ENCODE results near the gene EEPD1. TPM values are rescaled to one million over a fixed set of nuclear protein-coding genes. Genes with fewer than 3 reads are reported as not detected.

The EEPD1 gene
- total and polyA plus RNA-seq, 2 donors (not counting 3 experiments of a cell fraction or from before 2014, with no cell fraction given): 0.40 to 0.42 TPM

GRCh38 chr7:36224934-36225858, 72.1 kb downstream of the EEPD1 start:
- ChIA-PET POLR2A (no interaction called here), CTCF (interaction anchor here (1.3 kb wide), 1 partner anchor 249 kb away, joined by 3 read pairs; no protein-coding TSS in a partner anchor)
- no peaks in the 10 kb centered on the region for H3K9me1 ChIP-seq (replicated peaks; ENCODE audit: control insufficient read depth, extremely low read depth, insufficient read depth, low read length)
- no peak overlapping the region for H3K27ac ChIP-seq (ENCODE audit: insufficient read depth, low read depth, low read length)
- H3K79me2 ChIP-seq (ENCODE audit: control insufficient read depth, insufficient read depth, low read length): no peaks in the 10 kb centered on the region
- no peak overlapping the region for H3K4me2 ChIP-seq (ENCODE audit: insufficient read depth, low read length)
- H4K20me1 ChIP-seq (replicated peaks; ENCODE audit: control insufficient read depth, extremely low read depth, insufficient read depth, low read length): no peaks in the 10 kb centered on the region
- H3K36me3 ChIP-seq (ENCODE audit: control insufficient read depth in 2 of 2, extremely low read depth in 1 of 2, insufficient read depth in 2 of 2, low read length in 2 of 2): no peaks in the 10 kb centered on the region
- no peaks in the 10 kb centered on the region for H3K4me1 ChIP-seq (ENCODE audit: control insufficient read depth, extremely low read depth, insufficient read depth, low read length)
- no peak overlapping the region for H2AFZ ChIP-seq (ENCODE audit: low read depth, low read length)
- no peak overlapping the region for H3K4me3 ChIP-seq (replicated peaks in 1 of 3; ENCODE audit: insufficient read depth in 1 of 3, low read depth in 1 of 3, low read length in 3 of 3)
- intact Hi-C loops (cut with micrococcal nuclease): no loop called here
- TF ChIP-seq GATA2 (IDR thresholded peaks at IDR 0.05; ENCODE audit: insufficient read depth, insufficient read length, low read depth, low read length): no peak
- dilution Hi-C loops (cut with MboI; ENCODE audit: extremely low pct_ligation_motif_present, low sequenced_read_pairs): no loop called here
- no TSS peak for BruUV-seq (replicated peaks)
- H3K27me3 ChIP-seq (ENCODE audit: control insufficient read depth in 2 of 2, insufficient read depth in 2 of 2, low read length in 2 of 2): peaks cover 2 to 8% of the 10 kb centered on the region in 2 experiments
- H3K9ac ChIP-seq (replicated peaks; ENCODE audit: extremely low read depth, insufficient read depth, low read length): no peak overlapping the region
- H3K9me3 ChIP-seq (replicated peaks; ENCODE audit: control insufficient read depth, insufficient read depth, low read length): no peaks in the 10 kb centered on the region
- no peak for DNase-seq (ENCODE audit: low read depth, low spot score)
- no peak for FAIRE-seq

DNA sequence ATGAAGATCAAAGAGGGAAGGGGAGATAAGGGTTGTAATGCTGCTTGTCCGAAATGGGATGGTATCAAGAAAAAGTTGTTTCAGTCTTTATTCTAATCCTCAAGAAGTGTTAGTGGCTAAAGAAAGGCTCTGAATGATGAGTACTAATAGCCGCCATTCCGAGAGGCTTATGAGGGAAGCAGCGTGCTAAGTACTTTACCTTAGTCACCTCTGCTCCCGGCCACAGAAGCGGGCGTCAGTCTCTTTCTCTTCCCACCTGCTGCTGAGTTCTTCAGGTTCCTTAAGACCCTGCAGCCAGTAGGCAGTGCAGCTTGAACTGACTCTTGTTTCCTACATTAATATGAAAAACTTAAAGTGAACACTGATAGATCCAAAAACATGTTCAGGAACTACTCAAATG, 73.1 kb downstream of the EEPD1 start:
- BruUV-seq (replicated peaks): no TSS peak
- CTCF ChIA-PET: no interaction called here
- TF ChIP-seq JUN (IDR thresholded peaks at IDR 0.05; ENCODE audit: borderline replicate concordance, insufficient read depth, insufficient read length, low read depth): no peak
- no peak for TF ChIP-seq MYC (IDR thresholded peaks at IDR 0.05; ENCODE audit: low read depth, low read length)
- TF ChIP-seq CTCF (IDR thresholded peaks at IDR 0.05; ENCODE audit: extremely low read depth in 1 of 2, insufficient read depth in 1 of 2, low read depth in 1 of 2, low read length in 2 of 2): no peak
- TF ChIP-seq GATA2 (IDR thresholded peaks at IDR 0.05; ENCODE audit: insufficient read depth, insufficient read length, low read depth, low read length): no peak
- no peak for TF ChIP-seq POLR2AphosphoS5 (IDR thresholded peaks at IDR 0.05; ENCODE audit: insufficient read depth, low read depth, low read length)
- no peak for TF ChIP-seq MAX (IDR thresholded peaks at IDR 0.05; ENCODE audit: insufficient read depth, insufficient read length)
- no peak for TF ChIP-seq FOS (IDR thresholded peaks at IDR 0.05; ENCODE audit: borderline replicate concordance, insufficient read depth, low read length)
- Histone ChIP-seq H3K27me3 (ENCODE audit: control insufficient read depth in 2 of 2, insufficient read depth in 2 of 2, low read length in 2 of 2) (peaks cover 0 to 8% of the 10 kb centered on the region in 2 experiments), H3K4me3 (replicated peaks in 1 of 3; ENCODE audit: insufficient read depth in 1 of 3, low read depth in 1 of 3, low read length in 3 of 3) (no peak overlapping the region), H3K27ac (ENCODE audit: insufficient read depth, low read depth, low read length) (no peak overlapping the region), H3K4me2 (ENCODE audit: insufficient read depth, low read length) (no peak overlapping the region), H3K36me3 (ENCODE audit: control insufficient read depth in 2 of 2, extremely low read depth in 1 of 2, insufficient read depth in 2 of 2, low read length in 2 of 2) (no peaks in the 10 kb centered on the region), H3K9me3 (replicated peaks; ENCODE audit: control insufficient read depth, insufficient read depth, low read length) (no peaks in the 10 kb centered on the region), H2AFZ (ENCODE audit: low read depth, low read length) (no peak overlapping the region), H3K9ac (replicated peaks; ENCODE audit: extremely low read depth, insufficient read depth, low read length) (no peak overlapping the region), H4K20me1 (replicated peaks; ENCODE audit: control insufficient read depth, extremely low read depth, insufficient read depth, low read length) (no peaks in the 10 kb centered on the region), H3K4me1 (ENCODE audit: control insufficient read depth, extremely low read depth, insufficient read depth, low read length) (no peaks in the 10 kb centered on the region), H3K79me2 (ENCODE audit: control insufficient read depth, insufficient read depth, low read length) (no peaks in the 10 kb centered on the region), H3K9me1 (replicated peaks; ENCODE audit: control insufficient read depth, extremely low read depth, insufficient read depth, low read length) (no peaks in the 10 kb centered on the region)
- POLR2A ChIA-PET: no interaction called here
- dilution Hi-C loops (cut with MboI; ENCODE audit: extremely low pct_ligation_motif_present, low sequenced_read_pairs): no loop called here
- no peak for DNase-seq (ENCODE audit: low read depth, low spot score)
- no peak for FAIRE-seq
- intact Hi-C loops (cut with micrococcal nuclease): no loop called here
